ENCODE measurements around the gene CHID1.

The CHID1 gene

GRCh38 chr11:933142-933851 lies 22.7 kb upstream of the CHID1 start:
- no peak for DNase-seq (ENCODE audit: low read depth in 2 of 2)

- no peak for DNase-seq (ENCODE audit: low read depth in 2 of 2)
These were observed 21.8 kb upstream of the CHID1 start for GRCh38 chr11:932435-932834.

GRCh38 chr11:931385-931784 lies 20.8 kb upstream of the CHID1 start:
- DNase-seq (ENCODE audit: low read depth in 2 of 2): no peak

GRCh38 chr11:929405-929804 lies 18.8 kb upstream of the CHID1 start:
- DNase-seq (ENCODE audit: low read depth in 2 of 2): no peak

GRCh38 chr11:928786-929185 lies 18.2 kb upstream of the CHID1 start:
- DNase-seq (ENCODE audit: low read depth in 2 of 2): no peak

GRCh38 chr11:927871-928270 lies 17.3 kb upstream of the CHID1 start:
- no peak for DNase-seq (ENCODE audit: low read depth in 2 of 2)

- DNase-seq (ENCODE audit: low read depth in 2 of 2): no peak
These were observed 15.8 kb upstream of the CHID1 start for GRCh38 chr11:926341-926916.

GRCh38 chr11:925496-926301 lies 15.1 kb upstream of the CHID1 start, which contains the start of gene AP2A2:
Gene AP2A2 (plus strand): TSS chr11:925870. CDS start chr11:926022, 152 bp downstream.
- peak; percentile 81 to 83 for DNase-seq (ENCODE audit: low read depth in 2 of 2)

- DNase-seq (ENCODE audit: low read depth in 2 of 2): no peak
These were observed 14.5 kb upstream of the CHID1 start for GRCh38 chr11:925158-925495.

GRCh38 chr11:924406-925157 lies 14.0 kb upstream of the CHID1 start:
- DNase-seq (ENCODE audit: low read depth in 2 of 2): no peak

GRCh38 chr11:923691-924405 lies 13.2 kb upstream of the CHID1 start:
- DNase-seq (ENCODE audit: low read depth in 2 of 2): no peak

- no peak for DNase-seq (ENCODE audit: low read depth in 2 of 2)
These were observed 11.5 kb upstream of the CHID1 start for GRCh38 chr11:921921-922678.

- DNase-seq (ENCODE audit: low read depth in 2 of 2): no peak
These were observed 6.8 kb upstream of the CHID1 start for GRCh38 chr11:917426-917825.

- no peak for DNase-seq (ENCODE audit: low read depth in 2 of 2)
These were observed 4.3 kb upstream of the CHID1 start for GRCh38 chr11:914747-915501.

- no peak for DNase-seq (ENCODE audit: low read depth in 2 of 2)
These were observed 3.6 kb upstream of the CHID1 start for GRCh38 chr11:914204-914603.

- no peak for DNase-seq (ENCODE audit: low read depth in 2 of 2)
These were observed 2.4 kb upstream of the CHID1 start for GRCh38 chr11:913043-913442.

GRCh38 chr11:912266-912665 lies 1.7 kb upstream of the CHID1 start:
- DNase-seq (ENCODE audit: low read depth in 2 of 2): no peak

- DNase-seq (ENCODE audit: low read depth in 2 of 2): no peak
These were observed 1.2 kb upstream of the CHID1 start for GRCh38 chr11:911890-912219.

GRCh38 chr11:911031-911889 lies 650 bp upstream of the CHID1 start:
- DNase-seq (ENCODE audit: low read depth in 2 of 2): peak in 1 of 2 experiments; percentile 24
